ENCODE measurements around the gene EFCC1.

EFCC1 gene

GRCh38 chr3:129046732-129047552, 45.8 kb downstream of the EFCC1 start:
- no peak overlapping the region for H3K4me3 ChIP-seq (replicated peaks; ENCODE audit: low read depth, low read length)
- TF ChIP-seq, protein P1, sequence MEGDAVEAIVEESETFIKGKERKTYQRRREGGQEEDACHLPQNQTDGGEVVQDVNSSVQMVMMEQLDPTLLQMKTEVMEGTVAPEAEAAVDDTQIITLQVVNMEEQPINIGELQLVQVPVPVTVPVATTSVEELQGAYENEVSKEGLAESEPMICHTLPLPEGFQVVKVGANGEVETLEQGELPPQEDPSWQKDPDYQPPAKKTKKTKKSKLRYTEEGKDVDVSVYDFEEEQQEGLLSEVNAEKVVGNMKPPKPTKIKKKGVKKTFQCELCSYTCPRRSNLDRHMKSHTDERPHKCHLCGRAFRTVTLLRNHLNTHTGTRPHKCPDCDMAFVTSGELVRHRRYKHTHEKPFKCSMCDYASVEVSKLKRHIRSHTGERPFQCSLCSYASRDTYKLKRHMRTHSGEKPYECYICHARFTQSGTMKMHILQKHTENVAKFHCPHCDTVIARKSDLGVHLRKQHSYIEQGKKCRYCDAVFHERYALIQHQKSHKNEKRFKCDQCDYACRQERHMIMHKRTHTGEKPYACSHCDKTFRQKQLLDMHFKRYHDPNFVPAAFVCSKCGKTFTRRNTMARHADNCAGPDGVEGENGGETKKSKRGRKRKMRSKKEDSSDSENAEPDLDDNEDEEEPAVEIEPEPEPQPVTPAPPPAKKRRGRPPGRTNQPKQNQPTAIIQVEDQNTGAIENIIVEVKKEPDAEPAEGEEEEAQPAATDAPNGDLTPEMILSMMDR (IDR thresholded peaks at IDR 0.05; ENCODE audit: insufficient read depth, low read length, poor library complexity, severe bottlenecking), result no peak
- no peaks in the 10 kb centered on the region for H3K36me3 ChIP-seq (ENCODE audit: control insufficient read depth, insufficient read depth, low read length)
- H3K27me3 ChIP-seq (replicated peaks; ENCODE audit: control insufficient read depth, insufficient read depth, low read length), result no peaks in the 10 kb centered on the region; the same call in 1 of the 2 replicates
- no peak for DNase-seq (ENCODE audit: extremely low read depth, insufficient read length)

GRCh38 chr3:129047553-129047839, 46.4 kb downstream of the EFCC1 start:
- H3K27me3 ChIP-seq (replicated peaks; ENCODE audit: control insufficient read depth, insufficient read depth, low read length), result no peaks in the 10 kb centered on the region; the same call in 1 of the 2 replicates
- TF ChIP-seq, protein P1 (IDR thresholded peaks at IDR 0.05; ENCODE audit: insufficient read depth, low read length, poor library complexity, severe bottlenecking), result no peak
- H3K36me3 ChIP-seq (ENCODE audit: control insufficient read depth, insufficient read depth, low read length), result no peaks in the 10 kb centered on the region
- no peak for DNase-seq (ENCODE audit: extremely low read depth, insufficient read length)
- H3K4me3 ChIP-seq (replicated peaks; ENCODE audit: low read depth, low read length), result no peak overlapping the region

DNA sequence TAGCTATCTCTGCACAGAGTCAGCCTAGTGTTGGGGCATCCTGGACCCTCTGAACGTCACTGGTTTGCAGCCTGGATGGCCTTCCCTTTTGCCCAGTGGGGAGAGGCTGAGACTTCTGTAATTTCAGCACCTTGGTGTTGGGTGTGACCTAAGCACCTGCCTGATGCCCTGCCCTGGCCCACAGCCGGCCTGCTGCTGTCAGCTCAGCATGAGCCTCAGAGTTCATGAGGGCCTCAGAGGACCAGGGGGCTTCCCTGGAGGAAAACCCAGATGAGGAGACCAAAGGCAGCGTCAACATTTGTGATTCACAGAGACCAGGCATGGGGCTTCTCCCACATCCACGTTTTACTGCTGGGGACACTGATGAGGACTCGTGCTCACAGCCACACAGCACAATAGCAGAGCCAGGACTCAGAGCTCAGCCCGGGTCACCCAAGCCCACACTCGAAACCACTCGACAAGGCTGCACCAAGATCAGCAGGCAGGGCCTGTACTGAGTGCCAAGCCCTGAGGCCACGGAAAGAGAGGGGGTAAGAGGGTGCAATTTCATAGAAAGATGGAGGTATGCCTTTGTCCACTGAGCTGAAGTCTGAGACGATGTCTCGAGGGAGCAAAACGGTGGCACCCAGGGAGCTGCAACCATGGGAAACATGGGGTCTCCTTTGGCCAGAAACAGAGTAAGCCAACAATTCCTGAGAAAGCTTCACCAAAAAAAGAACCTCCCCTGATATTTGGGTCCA, 49.6 kb downstream of the EFCC1 start:
- DNase-seq (ENCODE audit: extremely low read depth, insufficient read length), result no peak
- TF ChIP-seq, protein P1 (IDR thresholded peaks at IDR 0.05; ENCODE audit: insufficient read depth, low read length, poor library complexity, severe bottlenecking), result no peak
- H3K36me3 ChIP-seq (ENCODE audit: control insufficient read depth, insufficient read depth, low read length), result no peaks in the 10 kb centered on the region
- H3K27me3 ChIP-seq (replicated peaks; ENCODE audit: control insufficient read depth, insufficient read depth, low read length), result no peaks in the 10 kb centered on the region; the same call in 1 of the 2 replicates
- no peak overlapping the region for H3K4me3 ChIP-seq (replicated peaks; ENCODE audit: low read depth, low read length)

DNA sequence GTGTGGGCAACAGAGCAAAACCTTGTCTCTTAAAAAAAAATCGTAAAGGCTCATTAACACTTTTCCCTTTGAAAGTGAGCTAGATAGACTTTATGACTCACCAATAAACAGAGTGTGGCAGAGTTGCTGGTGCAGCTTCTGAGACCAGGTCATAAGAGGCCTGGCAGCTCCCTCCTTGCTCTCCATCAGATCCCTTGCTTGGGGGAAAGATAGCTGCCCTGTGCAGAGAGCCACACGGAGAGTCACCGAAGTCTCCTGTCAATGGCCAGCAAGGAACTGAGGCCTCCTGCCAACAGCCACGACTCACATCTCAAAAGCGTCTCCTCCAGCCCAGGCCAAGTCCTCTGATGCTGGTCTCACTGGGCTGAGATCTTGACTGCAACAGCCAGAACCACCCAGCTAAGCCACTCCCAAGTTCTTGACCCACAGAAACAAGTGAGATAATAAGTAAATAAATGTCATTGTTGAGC, 50.8 kb downstream of the EFCC1 start:
- Histone ChIP-seq H3K36me3 (ENCODE audit: control insufficient read depth, insufficient read depth, low read length) (no peaks in the 10 kb centered on the region), H3K4me3 (replicated peaks; ENCODE audit: low read depth, low read length) (no peak overlapping the region), H3K27me3 (replicated peaks; ENCODE audit: control insufficient read depth, insufficient read depth, low read length) (no peaks in the 10 kb centered on the region)
- TF ChIP-seq, protein P1 (IDR thresholded peaks at IDR 0.05; ENCODE audit: insufficient read depth, low read length, poor library complexity, severe bottlenecking), result no peak
- DNase-seq (ENCODE audit: extremely low read depth, insufficient read length), result no peak

DNA sequence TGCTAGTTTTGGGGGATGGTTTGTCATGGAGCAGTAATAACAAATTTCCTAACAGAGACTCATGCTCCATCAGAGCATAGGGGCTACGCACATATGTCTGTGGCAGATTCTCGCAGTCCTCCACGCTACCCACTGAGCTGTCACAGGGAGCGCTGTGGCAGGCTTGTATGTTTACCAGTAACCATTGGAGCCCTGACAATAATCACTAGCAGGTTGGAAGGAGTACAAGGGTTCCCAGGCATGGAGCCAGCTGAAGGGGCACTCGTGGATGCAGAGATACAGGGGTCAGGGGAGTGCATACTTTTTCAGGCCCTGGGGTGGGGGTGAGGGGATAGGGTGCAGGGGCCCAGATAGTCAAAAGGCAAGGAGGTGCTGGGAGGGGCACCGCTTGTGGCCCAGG, 51.6 kb downstream of the EFCC1 start:
- no peaks in the 10 kb centered on the region for H3K36me3 ChIP-seq (ENCODE audit: control insufficient read depth, insufficient read depth, low read length)
- H3K4me3 ChIP-seq (replicated peaks; ENCODE audit: low read depth, low read length), result no peak overlapping the region
- no peaks in the 10 kb centered on the region for H3K27me3 ChIP-seq (replicated peaks; ENCODE audit: control insufficient read depth, insufficient read depth, low read length)
- DNase-seq (ENCODE audit: extremely low read depth, insufficient read length), result no peak
- TF ChIP-seq, protein P1 (IDR thresholded peaks at IDR 0.05; ENCODE audit: insufficient read depth, low read length, poor library complexity, severe bottlenecking), result peak; percentile 2

All from GM06990 (cell line).